ENCODE data around the gene F12.

- TF ChIP-seq GATA3 (IDR thresholded peaks at IDR 0.05; ENCODE audit: low read depth, low read length), result no peak
- no peak for TF ChIP-seq GATA2 (IDR thresholded peaks at IDR 0.05; ENCODE audit: low read depth, low read length)
These were observed 47.9 kb upstream of the F12 start for GRCh38 chr5:177456976-177457851.
